Skeletal muscle satellite cell (primary cell): ENCODE data around the gene PTPN7.
A peak's percentile ranks its signal among the peaks of the same experiment; 100 is the strongest.
"Not testable (repeated sequence)": the region's sequence is repeated elsewhere in the genome, so short reads cannot be mapped to it uniquely, and the experiment has no call there.

ENCODE experiments used
- H3K27me3 ChIP-seq: 2 replicates; pipeline ENCODE4 v1.7.0; 2013; ENCODE audit warnings: low read length; ENCODE audit not compliant: control insufficient read depth, insufficient read depth
- H3K36me3 ChIP-seq: 2 replicates; pipeline ENCODE4 v1.7.0; 2013; ENCODE audit warnings: mild to moderate bottlenecking, control low read depth, low read length; ENCODE audit not compliant: insufficient read depth
- H3K4me1 ChIP-seq: 2 replicates; pipeline ENCODE4 v1.7.0; 2013; ENCODE audit warnings: low read length; ENCODE audit not compliant: control insufficient read depth, insufficient read depth
- H3K4me2 ChIP-seq: 2 replicates; pipeline ENCODE4 v1.7.0; 2013; ENCODE audit warnings: mild to moderate bottlenecking, low read length
- H3K4me3 ChIP-seq: 2 replicates; pipeline ENCODE4 v1.7.0; 2013; ENCODE audit warnings: low read length
- H3K9ac ChIP-seq: 2 replicates; pipeline ENCODE4 v1.7.0; 2013; ENCODE audit warnings: mild to moderate bottlenecking, low read depth, low read length, moderate library complexity
- H3K9me3 ChIP-seq: replicated peaks from 2 replicates; pipeline ENCODE4 v1.7.0; 2013; ENCODE audit warnings: mild to moderate bottlenecking, control low read depth, low read length

Gene PTPN7

GRCh38 chr1:202153284-202153683, 7.1 kb downstream of the PTPN7 start:
- Histone ChIP-seq H3K9ac (no peak overlapping the region), H3K27me3 (peaks cover 11% of the 10 kb centered on the region), H3K9me3 (no peaks in the 10 kb centered on the region), H3K4me2 (no peak overlapping the region), H3K36me3 (no peaks in the 10 kb centered on the region), H3K4me1 (peaks cover 8% of the 10 kb centered on the region), H3K4me3 (no peak overlapping the region)

- no peak overlapping the region for H3K4me3 ChIP-seq
- H3K36me3 ChIP-seq, result no peaks in the 10 kb centered on the region
- no peak overlapping the region for H3K9ac ChIP-seq
- peaks cover 8% of the 10 kb centered on the region for H3K4me1 ChIP-seq
- no peaks in the 10 kb centered on the region for H3K9me3 ChIP-seq
- no peak overlapping the region for H3K4me2 ChIP-seq
- peaks cover 14% of the 10 kb centered on the region for H3K27me3 ChIP-seq
Observed at GRCh38 chr1:202152399-202152798, 8.0 kb downstream of the PTPN7 start.

- no peak overlapping the region for H3K4me3 ChIP-seq
- no peak overlapping the region for H3K4me2 ChIP-seq
- no peaks in the 10 kb centered on the region for H3K36me3 ChIP-seq
- no peak overlapping the region for H3K9ac ChIP-seq
- H3K4me1 ChIP-seq, result peaks cover 8% of the 10 kb centered on the region
- peaks cover 14% of the 10 kb centered on the region for H3K27me3 ChIP-seq
- H3K9me3 ChIP-seq, result no peaks in the 10 kb centered on the region
Observed at GRCh38 chr1:202151045-202151444, 9.4 kb downstream of the PTPN7 start.

- Histone ChIP-seq H3K4me1 (peaks cover 8% of the 10 kb centered on the region), H3K4me2 (no peak overlapping the region), H3K9me3 (no peaks in the 10 kb centered on the region), H3K36me3 (no peaks in the 10 kb centered on the region), H3K27me3 (peaks cover 14% of the 10 kb centered on the region), H3K4me3 (no peak overlapping the region), H3K9ac (no peak overlapping the region)
Observed at GRCh38 chr1:202150602-202151001, 9.8 kb downstream of the PTPN7 start.

- H3K9ac ChIP-seq, result no peak overlapping the region
- H3K4me1 ChIP-seq, result peaks cover 11% of the 10 kb centered on the region
- H3K36me3 ChIP-seq, result no peaks in the 10 kb centered on the region
- no peak overlapping the region for H3K4me2 ChIP-seq
- no peaks in the 10 kb centered on the region for H3K9me3 ChIP-seq
- peaks cover 14% of the 10 kb centered on the region for H3K27me3 ChIP-seq
- H3K4me3 ChIP-seq, result no peak overlapping the region
Observed at GRCh38 chr1:202150187-202150586, 10.2 kb downstream of the PTPN7 start.

- no peak overlapping the region for H3K4me2 ChIP-seq
- H3K36me3 ChIP-seq, result no peaks in the 10 kb centered on the region
- H3K9ac ChIP-seq, result no peak overlapping the region
- no peaks in the 10 kb centered on the region for H3K9me3 ChIP-seq
- H3K4me3 ChIP-seq, result no peak overlapping the region
- H3K27me3 ChIP-seq, result peaks cover 14% of the 10 kb centered on the region
- peaks cover 10% of the 10 kb centered on the region for H3K4me1 ChIP-seq
Observed at GRCh38 chr1:202149566-202149965, 10.8 kb downstream of the PTPN7 start.

- Histone ChIP-seq H3K9ac (no peak overlapping the region), H3K36me3 (no peaks in the 10 kb centered on the region), H3K27me3 (peaks cover 5% of the 10 kb centered on the region), H3K4me1 (peaks cover 10% of the 10 kb centered on the region), H3K4me2 (no peak overlapping the region), H3K4me3 (no peak overlapping the region), H3K9me3 (no peaks in the 10 kb centered on the region)
Observed at GRCh38 chr1:202148391-202148790, 12.0 kb downstream of the PTPN7 start.

- no peaks in the 10 kb centered on the region for H3K36me3 ChIP-seq
Observed at GRCh38 chr1:202146993-202147392, 13.4 kb downstream of the PTPN7 start.

GRCh38 chr1:202146279-202146678, 14.1 kb downstream of the PTPN7 start:
- Histone ChIP-seq H3K4me2 (no peak overlapping the region), H3K27me3 (peaks cover 3% of the 10 kb centered on the region), H3K9me3 (no peaks in the 10 kb centered on the region), H3K36me3 (no peaks in the 10 kb centered on the region), H3K4me1 (peaks cover 17% of the 10 kb centered on the region), H3K4me3 (no peak overlapping the region), H3K9ac (no peak overlapping the region)

More at GRCh38 chr1:202146993-202147392, 13.4 kb downstream of the PTPN7 start:
- H3K4me2 ChIP-seq, result no peak overlapping the region
- no peak overlapping the region for H3K4me3 ChIP-seq
- peaks cover 3% of the 10 kb centered on the region for H3K27me3 ChIP-seq
- H3K9ac ChIP-seq, result no peak overlapping the region
- no peaks in the 10 kb centered on the region for H3K9me3 ChIP-seq
- H3K4me1 ChIP-seq, result peaks cover 17% of the 10 kb centered on the region

GRCh38 chr1:202145744-202146140, 14.7 kb downstream of the PTPN7 start:
- not testable (repeated sequence) for H3K9ac ChIP-seq, H3K36me3 ChIP-seq, H3K9me3 ChIP-seq, H3K4me3 ChIP-seq, H3K4me2 ChIP-seq, H3K27me3 ChIP-seq
- peaks cover 17% of the 10 kb centered on the region for H3K4me1 ChIP-seq

GRCh38 chr1:202145068-202145743, 15.2 kb downstream of the PTPN7 start:
- peaks cover 6% of the 10 kb centered on the region for H3K36me3 ChIP-seq
- H3K4me1 ChIP-seq, result peaks cover 17% of the 10 kb centered on the region
- H3K4me2 ChIP-seq, result peak overlapping the region; percentile 97
- H3K9me3 ChIP-seq, result no peaks in the 10 kb centered on the region
- H3K27me3 ChIP-seq, result peaks cover 3% of the 10 kb centered on the region
- peak overlapping the region; percentile 99 for H3K9ac ChIP-seq
- peak overlapping the region; percentile 99 for H3K4me3 ChIP-seq

- peak within 1 kb of the TSS; percentile 97 for H3K4me2 ChIP-seq
- H3K9ac ChIP-seq, result peak within 1 kb of the TSS; percentile 99
- peaks cover 17% of the 10 kb centered on the region for H3K4me1 ChIP-seq
- H3K27me3 ChIP-seq, result peaks cover 3% of the 10 kb centered on the region
- H3K4me3 ChIP-seq, result peak within 1 kb of the TSS; percentile 99
- no peaks in the 10 kb centered on the region for H3K9me3 ChIP-seq
- peaks cover 6% of the 10 kb centered on the region for H3K36me3 ChIP-seq
Observed at GRCh38 chr1:202144402-202145067, 15.9 kb downstream of the PTPN7 start, which contains the start of gene ARL8A. Gene ARL8A, minus strand, starts transcription at chr1:202144737. Its CDS starts 165 bp downstream, at chr1:202144572.
